ENCODE data around the gene MAGEC2. TPM values are rescaled to one million over a fixed set of nuclear protein-coding genes. Genes with fewer than 3 reads are reported as not detected.

The MAGEC2 gene
- total and polyA plus RNA-seq, 8 donors, result not detected

- WGBS, 5 donors, result 23 to 80% (median 54%) methylated on average over 1 to 5 of the region's 5 CpGs
- DNase-seq, result no peak
- Histone ChIP-seq H3K36me3 (no peaks in the 10 kb centered on the region), H3K9me3 (no peaks in the 10 kb centered on the region), H3K27ac (no peak overlapping the region), H3K27me3 (peaks cover 0 to 3% (median 0%) of the 10 kb centered on the region in 3 donors), H3K4me1 (no peaks in the 10 kb centered on the region), H3K4me3 (no peak overlapping the region)
- TF ChIP-seq POLR2AphosphoS5 (IDR thresholded peaks at IDR 0.05), result no peak
- no peak for TF ChIP-seq CTCF (IDR thresholded peaks at IDR 0.05)
- no peak for TF ChIP-seq POLR2A (IDR thresholded peaks at IDR 0.05)
- no peak for TF ChIP-seq EP300 (IDR thresholded peaks at IDR 0.05)
- intact Hi-C loops (cut with DNase I; ENCODE audit: low total_unique reads), result no loop called here
These were observed 44.6 kb upstream of the MAGEC2 start for GRCh38 chrX:142249721-142250120.

- no peak for TF ChIP-seq POLR2AphosphoS5 (IDR thresholded peaks at IDR 0.05)
- no peak for TF ChIP-seq CTCF (IDR thresholded peaks at IDR 0.05)
- no peak for TF ChIP-seq POLR2A (IDR thresholded peaks at IDR 0.05)
- no peak for TF ChIP-seq EP300 (IDR thresholded peaks at IDR 0.05)
- intact Hi-C loops (cut with DNase I; ENCODE audit: low total_unique reads), result no loop called here
- Histone ChIP-seq H3K9me3 (peaks cover 0 to 3% (median 0%) of the 10 kb centered on the region in 4 donors), H3K4me3 (no peak overlapping the region), H3K36me3 (no peaks in the 10 kb centered on the region), H3K27me3 (no peaks in the 10 kb centered on the region), H3K27ac (no peak overlapping the region), H3K4me1 (no peaks in the 10 kb centered on the region)
- no peak for DNase-seq
- 30 to 90% (median 54%) methylated on average over 2 to 4 of the region's 4 CpGs for WGBS, 5 donors
These were observed 39.5 kb upstream of the MAGEC2 start for GRCh38 chrX:142244568-142244967.

GRCh38 chrX:142238536-142238935 is 33.4 kb upstream of the MAGEC2 start:
- intact Hi-C loops (cut with DNase I; ENCODE audit: low total_unique reads), result no loop called here
- peaks cover 0 to 9% (median 0%) of the 10 kb centered on the region in 4 donors for H3K9me3 ChIP-seq
- TF ChIP-seq EP300 (IDR thresholded peaks at IDR 0.05) (no peak), POLR2AphosphoS5 (IDR thresholded peaks at IDR 0.05) (no peak), POLR2A (IDR thresholded peaks at IDR 0.05) (no peak), CTCF (IDR thresholded peaks at IDR 0.05) (no peak)
- no peak overlapping the region for H3K27ac ChIP-seq
- WGBS, 5 donors, result 41 to 85% (median 58%) methylated on average over 1 of the region's 1 CpG
- H3K27me3 ChIP-seq, result no peaks in the 10 kb centered on the region
- DNase-seq, result no peak
- H3K36me3 ChIP-seq, result no peaks in the 10 kb centered on the region
- H3K4me1 ChIP-seq, result no peaks in the 10 kb centered on the region
- no peak overlapping the region for H3K4me3 ChIP-seq

- DNase-seq, result no peak
- peaks cover 0 to 21% (median 6%) of the 10 kb centered on the region in 4 donors for H3K9me3 ChIP-seq
- intact Hi-C loops (cut with DNase I; ENCODE audit: low total_unique reads), result no loop called here
- H3K27ac ChIP-seq, result no peak overlapping the region
- no peak for TF ChIP-seq CTCF (IDR thresholded peaks at IDR 0.05)
- no peak for TF ChIP-seq POLR2A (IDR thresholded peaks at IDR 0.05)
- no peak for TF ChIP-seq POLR2AphosphoS5 (IDR thresholded peaks at IDR 0.05)
- TF ChIP-seq EP300 (IDR thresholded peaks at IDR 0.05), result no peak
- no peaks in the 10 kb centered on the region for H3K4me1 ChIP-seq
- WGBS, 5 donors, result 18 to 40% (median 29%) methylated on average over 1 of the region's 1 CpG
- no peaks in the 10 kb centered on the region for H3K36me3 ChIP-seq
- no peak overlapping the region for H3K4me3 ChIP-seq
- H3K27me3 ChIP-seq, result no peaks in the 10 kb centered on the region
These were observed 28.3 kb upstream of the MAGEC2 start for GRCh38 chrX:142233400-142233799.

Data from stomach (tissue), 9 donors.